Eye (tissue), 1 donor: Measurements from ENCODE around the gene VSTM2B.

Source experiments
- DNase-seq: peaks from one replicate; pipeline ENCODE4 v3.0.0-alpha.2; 2015

VSTM2B gene

GRCh38 chr19:29516821-29517395 is 8.9 kb upstream of the VSTM2B start:
- no peak for DNase-seq

DNA sequence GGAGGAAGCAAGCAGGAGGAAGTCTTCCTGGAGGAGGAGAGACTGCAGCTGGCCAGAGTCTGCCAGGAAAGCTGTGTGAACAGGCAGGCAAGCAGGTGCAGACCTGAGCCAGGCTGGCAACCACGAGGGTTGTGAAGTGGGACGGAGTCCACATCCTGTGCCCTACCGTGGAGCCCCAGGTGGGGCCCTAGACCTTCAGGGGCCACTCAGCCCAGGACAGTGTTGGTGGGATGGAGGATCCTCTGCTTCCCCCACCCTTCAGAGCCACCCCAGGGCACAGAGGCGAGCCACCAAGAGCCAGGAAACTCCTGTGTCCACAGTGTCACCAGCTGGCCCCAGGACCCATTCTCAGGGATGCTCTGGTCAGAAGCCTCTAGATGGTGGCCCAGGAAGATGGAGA is 8.4 kb upstream of the VSTM2B start:
- no peak for DNase-seq

- DNase-seq = no peak
Observed at GRCh38 chr19:29517946-29518345, 7.8 kb upstream of the VSTM2B start.

DNA sequence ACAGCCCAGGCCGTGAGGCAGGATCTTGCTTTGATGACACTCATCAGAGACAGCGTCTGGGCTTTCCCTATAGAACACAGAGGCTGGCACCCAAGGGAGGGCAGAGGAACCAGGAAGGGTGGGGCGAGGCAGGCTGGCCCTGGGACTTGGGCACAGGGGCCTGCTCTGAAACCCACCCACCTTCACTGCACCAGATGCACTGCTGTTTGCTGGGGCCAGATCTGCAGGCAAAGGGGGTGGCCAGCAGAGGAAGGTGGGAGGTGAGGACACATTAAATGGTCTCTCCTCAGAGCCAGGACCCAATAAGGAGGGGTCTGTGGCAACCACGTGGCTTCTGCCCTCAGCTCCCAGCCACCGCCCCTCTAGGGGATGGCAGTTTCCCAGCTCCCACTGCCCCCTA is 6.6 kb upstream of the VSTM2B start:
- no peak for DNase-seq

DNA sequence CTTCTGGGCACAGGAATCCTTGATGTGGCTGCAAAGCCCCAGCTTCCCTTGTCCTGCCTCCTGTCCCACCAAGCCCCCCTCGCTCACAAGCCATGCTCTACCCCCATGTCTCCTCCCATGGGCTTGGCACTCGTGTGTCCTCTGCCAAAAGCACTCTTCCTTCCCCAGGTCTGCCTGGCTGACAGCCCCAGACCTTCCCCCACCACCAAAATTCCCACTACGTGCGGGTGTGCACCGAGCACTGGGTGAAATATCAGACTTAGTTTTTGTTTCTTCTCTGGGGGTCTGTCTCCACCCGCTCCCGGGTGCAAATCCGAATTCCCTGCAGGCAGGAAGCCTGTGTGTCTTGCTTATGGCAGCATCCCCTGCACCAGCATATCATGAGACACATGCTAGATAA is 5.9 kb upstream of the VSTM2B start:
- DNase-seq = no peak

DNA sequence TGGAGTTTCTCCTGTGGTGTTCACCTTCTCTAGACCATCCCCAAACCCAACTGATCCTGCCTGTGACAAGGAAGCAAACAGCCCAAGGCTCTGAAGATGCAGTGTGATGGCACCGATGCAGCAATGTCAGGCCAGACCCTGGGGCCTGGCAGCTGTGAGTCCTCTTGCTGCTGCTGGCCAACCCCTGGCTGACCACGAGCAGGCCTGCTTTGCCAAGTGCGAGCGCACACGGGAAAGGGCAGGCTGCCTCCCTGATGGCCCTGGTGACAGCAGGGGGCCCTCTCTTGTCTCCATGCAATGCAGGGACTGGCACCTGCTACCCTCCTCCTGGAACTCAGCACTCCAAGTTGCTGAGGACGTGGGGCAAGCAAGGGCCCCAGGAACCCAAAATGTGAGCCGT is 5.4 kb upstream of the VSTM2B start:
- no peak for DNase-seq

DNA sequence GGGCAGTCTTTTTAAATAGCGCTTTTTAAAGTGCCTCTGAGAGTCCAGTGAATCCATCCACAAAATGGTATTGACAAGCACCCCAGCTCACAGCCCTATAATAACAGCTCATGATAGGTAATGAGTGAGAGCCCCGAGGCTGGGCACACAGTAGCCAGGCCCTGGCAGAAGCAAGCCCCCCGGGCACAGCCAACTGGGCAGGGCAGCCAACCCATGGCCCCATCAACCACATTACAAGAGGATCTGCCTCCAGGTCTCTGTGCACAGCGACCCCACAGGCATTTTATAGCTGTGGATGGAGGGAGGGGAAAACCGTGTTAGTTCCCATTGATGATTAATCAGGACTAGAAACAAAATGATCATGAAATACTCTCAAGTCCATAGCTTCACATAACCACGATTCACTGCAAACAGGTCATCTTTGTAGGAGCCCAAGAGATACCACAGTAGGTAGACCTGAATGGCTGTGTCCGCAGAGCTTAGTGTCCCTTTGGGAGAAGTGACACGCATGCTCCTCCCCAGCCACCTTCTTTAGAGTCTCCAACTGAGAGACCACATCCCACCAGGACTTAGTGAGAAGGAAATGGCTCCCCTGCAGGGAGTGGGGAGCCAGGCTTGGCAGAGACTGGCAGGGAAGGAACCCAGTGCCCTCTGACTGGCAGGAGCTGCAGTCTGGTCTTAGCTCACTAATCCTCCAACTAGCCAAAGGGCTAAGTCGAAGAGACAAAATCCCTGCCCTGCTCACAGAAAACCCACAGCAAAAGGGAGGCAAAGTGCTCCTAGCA is 4.3 kb upstream of the VSTM2B start:
- DNase-seq = no peak

DNA sequence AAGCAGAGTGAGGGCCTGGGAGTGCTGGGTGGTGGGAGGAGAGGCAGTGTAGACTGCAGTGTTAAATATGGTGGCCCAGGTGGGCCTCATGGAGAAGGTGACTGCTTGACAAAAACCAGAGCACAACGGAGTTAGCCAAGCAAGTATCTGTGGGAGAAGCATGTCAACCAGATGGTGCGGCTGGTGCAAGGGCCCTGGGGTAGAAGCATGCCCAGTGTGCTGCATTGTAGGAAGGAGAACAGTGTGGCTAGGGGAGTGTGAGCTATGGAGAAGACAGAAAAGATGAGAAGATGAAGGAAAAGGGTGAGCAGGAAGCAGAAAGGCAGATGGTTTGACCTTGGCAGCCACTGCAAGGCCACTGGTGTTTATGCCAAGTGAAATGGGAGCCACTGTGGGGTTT is 2.2 kb upstream of the VSTM2B start:
- DNase-seq = no peak

DNA sequence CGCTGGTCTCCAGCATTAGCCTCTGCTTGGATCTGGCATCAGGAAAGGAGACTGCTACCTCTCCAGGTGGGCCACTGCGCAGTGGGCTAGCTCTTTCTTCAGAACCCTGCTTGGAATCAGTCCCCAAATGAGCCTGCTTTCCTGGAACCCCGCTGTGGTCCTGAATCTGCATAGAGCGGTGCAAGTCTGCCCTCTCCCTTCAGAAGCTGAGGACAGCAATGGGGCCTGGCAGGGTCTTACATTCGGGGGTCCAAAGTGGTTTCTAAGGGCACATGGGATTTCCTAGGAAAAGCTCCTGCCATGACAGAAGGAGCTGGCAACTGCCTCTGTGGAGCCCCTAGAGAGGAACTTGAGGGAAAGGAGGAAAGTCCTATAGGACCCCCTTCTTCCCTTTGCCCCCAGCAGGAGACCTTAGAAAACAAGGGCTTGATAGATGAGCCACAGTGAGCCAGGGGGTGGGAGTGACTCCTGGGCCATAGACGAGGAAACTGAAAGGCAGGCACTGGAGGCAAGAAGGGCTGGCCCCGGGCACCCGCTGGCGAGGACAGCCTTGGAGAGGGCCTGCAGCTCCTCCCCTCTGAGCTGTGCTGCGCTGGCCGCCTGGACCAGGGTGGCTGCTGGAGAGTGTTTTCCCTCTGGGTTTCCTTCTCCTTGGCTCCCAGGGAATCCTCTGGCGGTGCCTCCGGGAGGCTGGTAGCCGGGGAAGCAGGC is 1.4 kb upstream of the VSTM2B start:
- peak; percentile 64 for DNase-seq

GRCh38 chr19:29524912-29525831 is 622 bp upstream of the VSTM2B start:
- peak; percentile 76 for DNase-seq

GRCh38 chr19:29526730-29527499 is 1.1 kb downstream of the VSTM2B start:
- peak; percentile 68 for DNase-seq

DNA sequence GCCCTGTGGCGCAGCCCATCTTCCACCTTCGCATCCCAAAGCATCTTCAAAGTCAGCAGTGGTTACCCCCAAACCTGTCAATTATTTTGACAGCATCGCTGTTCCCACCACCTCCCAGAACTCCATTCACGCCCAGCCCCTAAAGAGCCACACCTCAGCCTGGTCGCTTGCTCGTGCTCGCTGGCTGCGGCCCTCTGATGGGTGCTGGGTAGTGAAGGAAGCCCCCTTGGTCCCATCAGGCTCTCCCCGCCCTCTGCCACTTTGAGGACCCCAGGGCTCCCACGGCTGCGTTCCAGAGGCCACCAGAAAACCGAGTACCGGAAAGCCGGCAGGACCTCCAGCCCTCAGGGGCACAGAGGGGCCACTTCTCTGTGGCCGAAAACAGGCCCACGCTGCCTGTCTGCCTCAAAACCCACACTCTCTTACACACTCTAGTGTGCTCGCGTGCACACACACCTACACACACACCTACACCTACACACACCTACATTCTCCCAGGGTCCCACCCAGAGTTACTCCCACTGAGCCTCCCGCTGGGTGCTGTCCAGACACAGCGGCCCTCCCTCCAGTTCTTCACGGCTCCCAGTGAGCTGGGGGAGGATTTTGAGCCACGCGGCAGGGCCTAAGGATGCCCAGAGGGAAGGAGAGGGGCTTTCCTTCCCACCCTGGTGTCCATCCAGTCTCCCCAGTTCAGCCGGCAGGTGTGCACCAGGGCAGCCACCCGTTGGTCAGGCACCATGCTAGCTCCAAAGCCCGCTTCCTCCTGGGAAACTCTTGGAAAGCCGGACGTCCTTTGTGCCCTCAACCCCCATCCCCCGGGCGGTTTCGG is 1.9 kb downstream of the VSTM2B start:
- no peak for DNase-seq

DNA sequence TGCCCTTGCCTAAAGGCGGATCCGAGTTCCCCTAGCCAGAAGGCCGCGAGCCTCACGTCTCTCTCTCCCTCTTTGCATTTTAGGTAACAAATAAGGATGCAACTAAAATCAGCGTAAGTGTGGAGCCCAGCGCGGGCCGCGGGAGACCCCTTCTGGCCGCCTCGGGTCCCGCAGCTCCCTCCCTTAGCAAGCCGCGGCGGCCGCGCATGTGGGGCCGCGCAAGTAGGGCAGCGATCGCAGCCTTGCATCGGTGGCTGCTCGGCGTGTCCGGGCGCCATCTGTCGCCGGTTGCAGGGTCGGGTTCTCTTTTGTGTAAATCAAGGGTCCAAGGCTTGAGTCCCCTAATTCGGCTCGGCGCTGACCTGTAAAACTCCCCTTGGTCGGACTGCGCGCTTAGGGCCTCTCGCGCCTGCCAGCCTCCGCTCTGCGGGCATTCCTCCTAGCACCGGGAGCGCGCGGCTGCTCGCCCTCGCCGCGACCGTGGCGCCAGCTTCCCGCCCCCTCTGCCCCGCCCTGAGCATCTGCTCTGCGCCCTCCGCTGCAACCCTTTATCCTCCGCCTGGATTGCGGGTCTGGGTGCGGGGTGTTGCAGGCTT is 2.7 kb downstream of the VSTM2B start:
- peak; percentile 96 for DNase-seq

DNA sequence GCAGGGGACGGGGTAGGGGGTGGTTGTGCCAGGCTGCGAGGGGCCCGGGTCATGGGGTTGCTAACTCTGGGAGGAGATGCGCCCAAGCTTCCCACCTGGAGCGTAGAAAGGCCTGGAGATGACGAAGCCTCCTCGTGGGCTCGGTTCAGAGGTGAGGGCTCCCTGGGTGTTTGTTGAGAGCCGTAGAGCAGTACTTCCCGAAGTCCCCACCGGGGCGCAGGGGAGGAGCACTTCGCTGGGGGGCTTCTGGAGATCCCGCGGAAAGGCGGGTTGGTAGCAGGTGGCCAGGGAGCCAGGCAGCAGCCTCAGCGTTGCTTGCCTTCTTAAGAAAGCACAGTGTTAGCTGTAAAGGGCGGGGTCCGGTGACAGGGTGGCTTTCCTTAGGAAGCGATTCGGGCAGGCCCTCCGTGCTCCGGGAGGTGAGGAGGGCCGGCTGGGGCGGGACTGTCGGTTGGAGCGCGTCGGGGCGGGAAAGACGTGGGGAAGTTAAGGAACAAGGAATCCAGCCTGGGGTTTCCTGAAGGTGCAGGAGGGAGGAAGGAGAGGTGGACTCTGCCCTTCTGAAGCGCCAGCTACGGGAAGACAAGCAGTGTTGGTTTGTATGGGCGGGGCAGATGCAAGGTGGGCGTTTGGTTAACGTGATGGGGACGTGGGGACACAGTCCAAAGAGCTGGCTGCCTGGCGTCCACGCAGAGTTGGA is 3.3 kb downstream of the VSTM2B start:
- DNase-seq = peak; percentile 79

DNA sequence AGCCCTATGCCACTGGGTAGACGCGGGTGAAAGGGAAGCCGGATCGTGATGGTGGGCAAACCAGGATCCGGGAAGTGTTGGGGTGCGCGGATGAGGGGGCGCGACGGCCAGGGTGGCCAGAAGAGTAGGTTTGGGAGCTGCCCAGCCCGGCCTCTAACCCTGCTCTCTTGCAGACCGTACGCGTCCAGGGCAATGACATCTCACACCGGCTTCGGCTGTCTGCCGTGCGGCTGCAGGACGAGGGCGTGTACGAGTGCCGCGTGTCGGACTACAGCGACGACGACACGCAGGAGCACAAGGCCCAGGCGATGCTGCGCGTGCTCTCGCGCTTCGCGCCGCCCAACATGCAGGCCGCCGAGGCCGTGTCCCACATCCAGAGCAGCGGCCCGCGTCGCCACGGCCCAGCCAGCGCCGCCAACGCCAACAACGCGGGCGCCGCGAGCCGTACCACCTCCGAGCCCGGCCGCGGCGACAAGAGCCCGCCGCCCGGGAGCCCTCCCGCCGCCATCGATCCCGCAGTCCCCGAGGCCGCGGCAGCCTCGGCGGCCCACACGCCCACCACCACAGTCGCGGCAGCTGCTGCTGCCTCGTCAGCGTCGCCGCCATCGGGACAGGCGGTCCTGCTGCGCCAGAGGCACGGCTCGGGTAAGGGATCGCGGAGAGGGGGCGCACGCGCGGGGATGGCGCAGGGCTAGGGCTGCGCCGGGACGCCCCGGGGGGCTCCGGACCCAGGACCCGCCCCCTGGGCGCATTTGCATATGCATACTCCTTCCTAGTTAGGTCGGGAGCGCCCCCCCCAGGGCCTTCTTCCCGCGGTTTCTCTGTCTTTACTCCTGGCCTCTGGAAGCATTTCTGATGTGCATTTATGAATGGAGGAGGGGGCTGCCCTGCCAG is 4.1 kb downstream of the VSTM2B start:
- DNase-seq = peak; percentile 73

DNA sequence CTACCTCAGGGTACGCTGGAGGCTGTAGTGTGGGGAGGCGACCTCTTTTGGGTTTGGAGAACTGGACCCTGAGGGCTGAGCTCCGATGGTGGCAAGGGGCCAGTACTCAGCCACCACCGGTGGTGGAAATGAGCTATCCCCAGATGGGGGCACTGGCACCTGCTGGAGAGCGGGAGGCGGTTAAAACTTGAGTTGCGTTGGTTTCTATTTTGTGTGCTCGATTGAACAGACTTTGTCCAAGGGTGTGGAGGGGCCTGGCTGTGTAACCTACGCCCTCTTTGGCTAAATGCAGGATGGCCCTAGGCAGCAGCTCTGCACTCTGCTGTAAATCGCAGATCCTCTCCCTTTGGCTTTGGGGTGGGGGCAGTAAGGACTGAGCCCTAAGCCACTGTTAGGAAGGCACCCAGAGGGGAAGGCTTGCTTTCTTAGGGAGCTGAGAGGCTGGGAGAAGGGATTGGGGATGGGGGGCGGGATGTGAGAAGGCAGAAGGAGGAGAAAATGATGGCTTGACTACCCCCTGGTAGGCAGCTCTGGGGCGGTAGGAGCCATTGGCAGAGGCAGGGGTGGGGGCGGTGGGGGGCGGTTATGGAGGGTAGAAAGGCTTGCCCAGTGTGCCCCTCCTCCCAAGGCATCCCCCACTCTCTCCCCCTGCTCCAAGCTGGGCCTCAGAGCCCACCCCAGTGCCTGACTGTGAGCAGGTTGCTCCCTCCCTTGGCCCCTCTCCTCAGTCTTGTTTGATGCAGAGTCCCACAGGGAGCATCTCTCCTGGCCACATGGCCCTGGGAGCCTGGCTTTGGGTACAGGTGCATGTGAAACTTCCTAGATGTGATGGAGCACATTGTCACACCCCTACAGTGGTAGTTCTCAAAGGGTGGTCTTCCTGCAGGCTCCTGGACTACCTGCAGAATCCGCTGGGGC is 5.0 kb downstream of the VSTM2B start:
- DNase-seq = peak; percentile 53

DNA sequence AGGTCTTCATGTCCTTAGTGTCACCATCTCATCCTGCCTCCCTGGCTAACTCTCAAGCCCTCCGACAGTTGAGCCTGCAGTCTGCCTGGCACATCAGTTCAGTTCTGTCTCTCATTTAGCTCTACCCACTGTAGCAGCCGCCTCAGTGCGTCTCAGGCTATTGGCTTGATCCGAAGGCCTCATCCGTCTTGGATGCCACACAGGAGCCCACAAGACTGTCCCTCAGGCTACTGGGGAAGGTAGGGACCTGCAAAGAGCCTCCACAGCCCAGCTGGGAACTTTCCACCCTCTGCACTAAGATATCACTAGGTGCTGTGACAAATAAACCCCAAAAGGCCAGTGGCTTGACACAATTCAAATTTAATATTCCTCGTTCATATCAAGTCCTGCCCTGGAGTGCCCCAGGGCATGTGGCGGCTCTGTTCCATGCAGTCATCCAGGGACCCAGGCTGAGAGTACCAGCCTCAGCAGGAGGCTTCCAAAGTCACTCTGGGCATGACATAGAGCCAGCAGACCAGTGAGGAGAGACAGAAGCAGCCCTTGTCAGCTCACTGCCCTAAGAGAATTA is 5.7 kb downstream of the VSTM2B start:
- DNase-seq = no peak

DNA sequence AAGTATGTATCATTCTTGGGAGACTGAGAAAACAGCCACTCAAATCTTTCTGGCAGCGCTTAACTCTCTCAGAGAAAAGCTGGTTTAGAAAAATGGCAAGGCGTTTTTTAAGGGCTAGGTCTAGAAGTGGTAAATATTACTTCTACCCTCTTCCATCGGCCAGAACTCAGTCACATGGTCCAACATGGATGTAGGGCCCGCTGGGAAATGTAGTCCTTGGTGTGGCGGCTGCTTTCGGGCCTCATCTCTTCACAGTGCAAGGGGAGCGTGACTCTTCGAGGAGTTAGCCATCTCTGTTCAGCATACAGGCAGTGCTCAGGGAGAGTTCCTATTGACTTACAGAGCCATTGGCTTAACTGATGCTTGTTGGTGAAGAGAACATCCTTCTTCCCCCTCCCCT is 6.3 kb downstream of the VSTM2B start:
- DNase-seq = no peak
